ENCODE measurements around the gene CIC.

Gene CIC

GRCh38 chr19:42268704-42269477 is at the start of gene CIC:
CIC (plus strand) TSS chr19:42269252; CDS start chr19:42271784, 2,532 bp downstream.
- peak; percentile 100 for DNase-seq (ENCODE audit: low read depth)

GRCh38 chr19:42219812-42220750 is 49.0 kb upstream of the CIC start, which contains the start of gene ZNF526:
ZNF526 (plus strand) TSS chr19:42220312; CDS start chr19:42224404, 4,092 bp downstream.
- DNase-seq (ENCODE audit: low read depth): peak; percentile 92

GRCh38 chr19:42220751-42221097 is 48.3 kb upstream of the CIC start:
- DNase-seq (ENCODE audit: low read depth): no peak

GRCh38 chr19:42224940-42225717 is 43.9 kb upstream of the CIC start:
- no peak for DNase-seq (ENCODE audit: low read depth)

- no peak for DNase-seq (ENCODE audit: low read depth)
These were observed 43.2 kb upstream of the CIC start for GRCh38 chr19:42225718-42226292.

GRCh38 chr19:42226886-42227285 is 42.2 kb upstream of the CIC start:
- no peak for DNase-seq (ENCODE audit: low read depth)

GRCh38 chr19:42228641-42229040 is 40.4 kb upstream of the CIC start:
- DNase-seq (ENCODE audit: low read depth): no peak

- no peak for DNase-seq (ENCODE audit: low read depth)
These were observed 39.7 kb upstream of the CIC start for GRCh38 chr19:42229301-42229854.

GRCh38 chr19:42229855-42230351 is 39.1 kb upstream of the CIC start:
- no peak for DNase-seq (ENCODE audit: low read depth)

GRCh38 chr19:42230571-42230970 is 38.5 kb upstream of the CIC start:
- DNase-seq (ENCODE audit: low read depth): no peak

GRCh38 chr19:42232435-42232834 is 36.6 kb upstream of the CIC start:
- DNase-seq (ENCODE audit: low read depth): no peak

GRCh38 chr19:42233106-42233505 is 35.9 kb upstream of the CIC start:
- DNase-seq (ENCODE audit: low read depth): no peak

GRCh38 chr19:42233678-42234292 is 35.3 kb upstream of the CIC start:
- DNase-seq (ENCODE audit: low read depth): no peak

GRCh38 chr19:42234364-42234763 is 34.7 kb upstream of the CIC start:
- DNase-seq (ENCODE audit: low read depth): no peak

GRCh38 chr19:42235181-42235580 is 33.9 kb upstream of the CIC start:
- no peak for DNase-seq (ENCODE audit: low read depth)

GRCh38 chr19:42239544-42240220 is 29.4 kb upstream of the CIC start:
- DNase-seq (ENCODE audit: low read depth): no peak

GRCh38 chr19:42241279-42241678 is 27.8 kb upstream of the CIC start:
- no peak for DNase-seq (ENCODE audit: low read depth)

- no peak for DNase-seq (ENCODE audit: low read depth)
These were observed 27.0 kb upstream of the CIC start for GRCh38 chr19:42242069-42242511.

- DNase-seq (ENCODE audit: low read depth): peak; percentile 94
These were observed 26.3 kb upstream of the CIC start, which contains the start of gene GSK3A for GRCh38 chr19:42242512-42243409. GSK3A (minus strand) TSS chr19:42242602; CDS start chr19:42242465, 137 bp downstream.

Data from HS-5 (cell line).